HG03196 (cell line): ENCODE measurements around the gene TLR1.
"Not testable (repeated sequence)": the region's sequence is repeated elsewhere in the genome, so short reads cannot be mapped to it uniquely, and the experiment has no call there.

Experiments
- ATAC-seq: cut with Tn5 transposase; IDR thresholded peaks from one replicate; pipeline ENCODE4 v1.9.1; 2021; ENCODE audit not compliant: unreplicated experiment

TLR1 gene

GRCh38 chr4:38777925-38778324, 26.7 kb downstream of the TLR1 start:
- ATAC-seq, result not testable (repeated sequence)

- ATAC-seq, result no peak
Measured at GRCh38 chr4:38775326-38775725, 29.3 kb downstream of the TLR1 start.

GRCh38 chr4:38774181-38774955, 30.2 kb downstream of the TLR1 start:
- no peak for ATAC-seq

- ATAC-seq, result not testable (repeated sequence)
Measured at GRCh38 chr4:38770281-38770680, 34.3 kb downstream of the TLR1 start.

- no peak for ATAC-seq
Measured at GRCh38 chr4:38769857-38770256, 34.7 kb downstream of the TLR1 start.

GRCh38 chr4:38769441-38769840, 35.1 kb downstream of the TLR1 start:
- ATAC-seq, result no peak

GRCh38 chr4:38768968-38769394, 35.6 kb downstream of the TLR1 start:
- no peak for ATAC-seq

- ATAC-seq, result not testable (repeated sequence)
Measured at GRCh38 chr4:38766940-38767339, 37.7 kb downstream of the TLR1 start.

- ATAC-seq, result no peak
Measured at GRCh38 chr4:38765382-38765781, 39.2 kb downstream of the TLR1 start.

GRCh38 chr4:38764277-38764676, 40.3 kb downstream of the TLR1 start:
- no peak for ATAC-seq

- ATAC-seq, result peak; percentile 31
Measured at GRCh38 chr4:38762560-38762959, 42.0 kb downstream of the TLR1 start.

- no peak for ATAC-seq
Measured at GRCh38 chr4:38759790-38760122, 44.8 kb downstream of the TLR1 start.

- ATAC-seq, result no peak
Measured at GRCh38 chr4:38759113-38759789, 45.3 kb downstream of the TLR1 start.

- no peak for ATAC-seq
Measured at GRCh38 chr4:38757945-38758600, 46.5 kb downstream of the TLR1 start.

GRCh38 chr4:38752941-38753806, 51.4 kb downstream of the TLR1 start:
- no peak for ATAC-seq

- ATAC-seq, result peak; percentile 91
Measured at GRCh38 chr4:38752372-38752940, 52.1 kb downstream of the TLR1 start.

GRCh38 chr4:38751341-38752010, 53.1 kb downstream of the TLR1 start:
- no peak for ATAC-seq

GRCh38 chr4:38749336-38749735, 55.3 kb downstream of the TLR1 start:
- no peak for ATAC-seq

- no peak for ATAC-seq
Measured at GRCh38 chr4:38747629-38748028, 57.0 kb downstream of the TLR1 start.
